ENCODE measurements around the gene FHOD3. TPM values are rescaled to one million over a fixed set of nuclear protein-coding genes. Genes with fewer than 3 reads are reported as not detected.

FHOD3 gene
- total and polyA plus RNA-seq, 2 of the 4 experiments (the other 2 are of a cell fraction): 14.6 to 16.0 TPM

DNA sequence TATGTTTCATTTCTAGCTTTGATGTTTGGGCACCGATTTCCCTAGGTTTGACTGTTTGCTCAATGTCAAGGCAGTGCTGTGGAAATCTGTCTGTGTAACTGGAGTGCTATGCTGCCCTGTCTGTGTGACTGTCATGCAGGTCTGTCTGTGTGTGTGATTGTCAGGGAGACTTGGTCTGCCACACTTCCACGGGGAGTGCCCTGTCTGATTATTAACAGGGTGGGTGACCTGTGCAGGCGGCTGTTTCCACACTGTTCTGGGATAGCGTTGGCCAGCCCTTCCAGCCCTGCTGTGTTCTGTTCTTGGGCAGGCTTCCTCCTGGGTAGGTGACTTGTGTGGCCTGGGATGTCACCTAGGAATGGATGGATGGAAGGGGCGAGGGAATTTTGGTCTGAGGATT, 85.3 kb downstream of the FHOD3 start:
- ATAC-seq (ENCODE audit: low read depth) (no peak), DNase-seq (no peak)
- peaks cover 6% of the 10 kb centered on the region for H3K4me1 ChIP-seq (ENCODE audit: control insufficient read depth, insufficient read depth, low read length)
- no peak overlapping the region for H2BK5ac ChIP-seq (ENCODE audit: low read depth, low read length, poor library complexity, severe bottlenecking)
- no peak overlapping the region for H2BK120ac ChIP-seq (ENCODE audit: low read depth, low read length)
- H3K4me2 ChIP-seq (ENCODE audit: low read depth, low read length): no peak overlapping the region
- H2BK20ac ChIP-seq (ENCODE audit: low read depth, low read length): no peak overlapping the region
- H3K4me3 ChIP-seq (ENCODE audit: insufficient read depth, low read depth, low read length): no peak overlapping the region
- intact Hi-C loops (cut with micrococcal nuclease): no loop called here
- TF ChIP-seq, protein P1, sequence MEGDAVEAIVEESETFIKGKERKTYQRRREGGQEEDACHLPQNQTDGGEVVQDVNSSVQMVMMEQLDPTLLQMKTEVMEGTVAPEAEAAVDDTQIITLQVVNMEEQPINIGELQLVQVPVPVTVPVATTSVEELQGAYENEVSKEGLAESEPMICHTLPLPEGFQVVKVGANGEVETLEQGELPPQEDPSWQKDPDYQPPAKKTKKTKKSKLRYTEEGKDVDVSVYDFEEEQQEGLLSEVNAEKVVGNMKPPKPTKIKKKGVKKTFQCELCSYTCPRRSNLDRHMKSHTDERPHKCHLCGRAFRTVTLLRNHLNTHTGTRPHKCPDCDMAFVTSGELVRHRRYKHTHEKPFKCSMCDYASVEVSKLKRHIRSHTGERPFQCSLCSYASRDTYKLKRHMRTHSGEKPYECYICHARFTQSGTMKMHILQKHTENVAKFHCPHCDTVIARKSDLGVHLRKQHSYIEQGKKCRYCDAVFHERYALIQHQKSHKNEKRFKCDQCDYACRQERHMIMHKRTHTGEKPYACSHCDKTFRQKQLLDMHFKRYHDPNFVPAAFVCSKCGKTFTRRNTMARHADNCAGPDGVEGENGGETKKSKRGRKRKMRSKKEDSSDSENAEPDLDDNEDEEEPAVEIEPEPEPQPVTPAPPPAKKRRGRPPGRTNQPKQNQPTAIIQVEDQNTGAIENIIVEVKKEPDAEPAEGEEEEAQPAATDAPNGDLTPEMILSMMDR (conservative IDR thresholded peaks at IDR 0.05; ENCODE audit: low read depth, low read length): no peak
- TF ChIP-seq SMC3 (IDR thresholded peaks at IDR 0.05; ENCODE audit: low read depth, low read length) (no peak), RAD21 (IDR thresholded peaks at IDR 0.05; ENCODE audit: low read length) (no peak), MAFK (IDR thresholded peaks at IDR 0.05; ENCODE audit: low read depth, low read length) (no peak), RFX5 (IDR thresholded peaks at IDR 0.05; ENCODE audit: low read depth, low read length) (no peak), MXI1 (IDR thresholded peaks at IDR 0.05; ENCODE audit: borderline replicate concordance, low read depth, low read length) (no peak), NFE2L2 (IDR thresholded peaks at IDR 0.05; ENCODE audit: low read depth, low read length) (no peak), RCOR1 (IDR thresholded peaks at IDR 0.05; ENCODE audit: insufficient replicate concordance, low read length) (no peak), FOS (IDR thresholded peaks at IDR 0.05; ENCODE audit: low read depth, low read length) (no peak), POLR2A (IDR thresholded peaks at IDR 0.05; ENCODE audit: low read depth, low read length) (no peak), MAZ (IDR thresholded peaks at IDR 0.05; ENCODE audit: borderline replicate concordance, low read depth, low read length) (no peak), BHLHE40 (IDR thresholded peaks at IDR 0.05; ENCODE audit: low read depth, low read length) (no peak), CHD1 (IDR thresholded peaks at IDR 0.05; ENCODE audit: low read depth, low read length) (no peak), CEBPB (IDR thresholded peaks at IDR 0.05; ENCODE audit: low read depth, low read length) (no peak)
- TF ChIP-seq, protein P2, sequence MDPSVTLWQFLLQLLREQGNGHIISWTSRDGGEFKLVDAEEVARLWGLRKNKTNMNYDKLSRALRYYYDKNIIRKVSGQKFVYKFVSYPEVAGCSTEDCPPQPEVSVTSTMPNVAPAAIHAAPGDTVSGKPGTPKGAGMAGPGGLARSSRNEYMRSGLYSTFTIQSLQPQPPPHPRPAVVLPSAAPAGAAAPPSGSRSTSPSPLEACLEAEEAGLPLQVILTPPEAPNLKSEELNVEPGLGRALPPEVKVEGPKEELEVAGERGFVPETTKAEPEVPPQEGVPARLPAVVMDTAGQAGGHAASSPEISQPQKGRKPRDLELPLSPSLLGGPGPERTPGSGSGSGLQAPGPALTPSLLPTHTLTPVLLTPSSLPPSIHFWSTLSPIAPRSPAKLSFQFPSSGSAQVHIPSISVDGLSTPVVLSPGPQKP (IDR thresholded peaks at IDR 0.05; ENCODE audit: borderline replicate concordance, low read depth, low read length): no peak
- TF ChIP-seq, protein P3, sequence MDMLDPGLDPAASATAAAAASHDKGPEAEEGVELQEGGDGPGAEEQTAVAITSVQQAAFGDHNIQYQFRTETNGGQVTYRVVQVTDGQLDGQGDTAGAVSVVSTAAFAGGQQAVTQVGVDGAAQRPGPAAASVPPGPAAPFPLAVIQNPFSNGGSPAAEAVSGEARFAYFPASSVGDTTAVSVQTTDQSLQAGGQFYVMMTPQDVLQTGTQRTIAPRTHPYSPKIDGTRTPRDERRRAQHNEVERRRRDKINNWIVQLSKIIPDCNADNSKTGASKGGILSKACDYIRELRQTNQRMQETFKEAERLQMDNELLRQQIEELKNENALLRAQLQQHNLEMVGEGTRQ (IDR thresholded peaks at IDR 0.05; ENCODE audit: low read depth, low read length): no peak
- dilution Hi-C loops (cut with HindIII; ENCODE audit: low sequenced_read_pairs, unreplicated experiment): no loop called here
- H2AK5ac ChIP-seq (ENCODE audit: low read depth, low read length): no peak overlapping the region
- in situ Hi-C loops (cut with MboI; ENCODE audit: low sequenced_read_pairs): no loop called here
- no peaks in the 10 kb centered on the region for H3K9me3 ChIP-seq (ENCODE audit: control insufficient read depth, insufficient read depth, low read length)
- peaks cover 4 to 5% of the 10 kb centered on the region in 2 experiments; a peak in 1 of 4 replicates for H3K79me1 ChIP-seq (ENCODE audit: low read depth in 1 of 2, low read length in 2 of 2)
- no peak overlapping the region for H3K23ac ChIP-seq (ENCODE audit: low read depth, low read length)
- H3K27me3 ChIP-seq (ENCODE audit: control insufficient read depth, insufficient read depth, low read length): no peaks in the 10 kb centered on the region
- 0 out of 2 replicates have a peak, but pooled peaks cover 2% of the 10 kb centered on the region for H4K20me1 ChIP-seq (ENCODE audit: insufficient read depth, low read length)
- no peak overlapping the region for H4K91ac ChIP-seq (ENCODE audit: insufficient read depth, low read depth, low read length)
- no TSS peak for BruUV-seq (replicated peaks)
- WGBS, 2 experiments (ENCODE audit: extremely low coverage in 2 of 2, insufficient read length in 1 of 2): 60% methylated on average over 3 of the region's 5 CpGs; no CpG with 5 or more reads in 1 of the 2 experiments
- H3K4ac ChIP-seq (ENCODE audit: low read depth, low read length): no peak overlapping the region
- H4K5ac ChIP-seq (ENCODE audit: low read depth, low read length): no peak overlapping the region
- no peaks in the 10 kb centered on the region for H3K36me3 ChIP-seq (ENCODE audit: control insufficient read depth, insufficient read depth, low read length)
- H3K18ac ChIP-seq (ENCODE audit: low read depth, low read length): no peak overlapping the region
- H2AFZ ChIP-seq (replicated peaks; ENCODE audit: low read length, poor library complexity): no peak overlapping the region
- ChIA-PET CTCF (no interaction called here), POLR2A (ENCODE audit: unreplicated experiment) (no interaction called here)
- no peak overlapping the region for H3K14ac ChIP-seq (replicated peaks; ENCODE audit: low read depth, low read length)
- H3K9me1 ChIP-seq (ENCODE audit: insufficient read depth, low read length): no peaks in the 10 kb centered on the region; the same call in 1 of the 2 replicates
- no peak overlapping the region for H3K9ac ChIP-seq (ENCODE audit: low read depth, low read length)
- H2AK9ac ChIP-seq (replicated peaks; ENCODE audit: low read depth, low read length, poor library complexity): no peak overlapping the region
- H2BK15ac ChIP-seq (ENCODE audit: low read depth, low read length): no peak overlapping the region
- no peak overlapping the region for H3K56ac ChIP-seq (ENCODE audit: extremely low read depth, insufficient read depth, low read length)
- no peak overlapping the region for H3K27ac ChIP-seq (ENCODE audit: insufficient read depth, low read length)
- H4K8ac ChIP-seq (ENCODE audit: low read depth in 2 of 2, low read length in 2 of 2): no peak overlapping the region

Data from IMR-90 (cell line).